ENCODE measurements around the gene LSG1.
"Not testable (repeated sequence)": the region's sequence is repeated elsewhere in the genome, so short reads cannot be mapped to it uniquely, and the experiment has no call there.

Gene LSG1

GRCh38 chr3:194632226-194632808 lies 39.7 kb downstream of the LSG1 start:
- Histone ChIP-seq H3K27ac (ENCODE audit: low read depth, low read length) (peak overlapping the region; percentile 81), H3K4me3 (ENCODE audit: low read depth, low read length) (peak overlapping the region; percentile 94), H2AFZ (ENCODE audit: low read length, unreplicated experiment) (peak overlapping the region; percentile 65), H3K79me2 (ENCODE audit: control insufficient read depth, insufficient read depth, low read length, unreplicated experiment) (peaks cover 42% of the 10 kb centered on the region), H3K36me3 (ENCODE audit: insufficient read depth, low read length) (peaks cover 30% of the 10 kb centered on the region), H3K4me1 (ENCODE audit: control insufficient read depth, insufficient read depth, low read length, unreplicated experiment) (peaks cover 21% of the 10 kb centered on the region), H3K27me3 (ENCODE audit: insufficient read depth, low read length) (no peaks in the 10 kb centered on the region)

GRCh38 chr3:194631696-194632095 lies 40.3 kb downstream of the LSG1 start:
- Histone ChIP-seq H3K4me3 (ENCODE audit: low read depth, low read length) (peak overlapping the region; percentile 94), H3K79me2 (ENCODE audit: control insufficient read depth, insufficient read depth, low read length, unreplicated experiment) (peaks cover 42% of the 10 kb centered on the region), H3K27ac (ENCODE audit: low read depth, low read length) (peak overlapping the region; percentile 81; the same call in 1 of the 2 replicates), H3K36me3 (ENCODE audit: insufficient read depth, low read length) (peaks cover 30% of the 10 kb centered on the region), H3K27me3 (ENCODE audit: insufficient read depth, low read length) (no peaks in the 10 kb centered on the region), H2AFZ (ENCODE audit: low read length, unreplicated experiment) (no peak overlapping the region), H3K4me1 (ENCODE audit: control insufficient read depth, insufficient read depth, low read length, unreplicated experiment) (peaks cover 17% of the 10 kb centered on the region)

- Histone ChIP-seq H3K36me3 (ENCODE audit: insufficient read depth, low read length) (peaks cover 35% of the 10 kb centered on the region), H3K79me2 (ENCODE audit: control insufficient read depth, insufficient read depth, low read length, unreplicated experiment) (peaks cover 38% of the 10 kb centered on the region), H3K4me1 (ENCODE audit: control insufficient read depth, insufficient read depth, low read length, unreplicated experiment) (peaks cover 17% of the 10 kb centered on the region)
- H2AFZ ChIP-seq (ENCODE audit: low read length, unreplicated experiment); H3K27ac ChIP-seq (ENCODE audit: low read depth, low read length); H3K27me3 ChIP-seq (ENCODE audit: insufficient read depth, low read length); H3K4me3 ChIP-seq (ENCODE audit: low read depth, low read length): not testable (repeated sequence)
These were observed 41.3 kb downstream of the LSG1 start for GRCh38 chr3:194630681-194631080.

GRCh38 chr3:194624956-194625355 lies 47.0 kb downstream of the LSG1 start:
- Histone ChIP-seq H3K27ac (ENCODE audit: low read depth, low read length) (no peak overlapping the region), H3K27me3 (ENCODE audit: insufficient read depth, low read length) (no peaks in the 10 kb centered on the region), H3K4me1 (ENCODE audit: control insufficient read depth, insufficient read depth, low read length, unreplicated experiment) (no peaks in the 10 kb centered on the region), H3K36me3 (ENCODE audit: insufficient read depth, low read length) (peaks cover 27% of the 10 kb centered on the region), H3K4me3 (ENCODE audit: low read depth, low read length) (no peak overlapping the region), H3K79me2 (ENCODE audit: control insufficient read depth, insufficient read depth, low read length, unreplicated experiment) (peaks cover 14% of the 10 kb centered on the region), H2AFZ (ENCODE audit: low read length, unreplicated experiment) (no peak overlapping the region)

- Histone ChIP-seq H3K27me3 (ENCODE audit: insufficient read depth, low read length) (no peaks in the 10 kb centered on the region), H3K36me3 (ENCODE audit: insufficient read depth, low read length) (peaks cover 21% of the 10 kb centered on the region), H2AFZ (ENCODE audit: low read length, unreplicated experiment) (no peak overlapping the region), H3K4me3 (ENCODE audit: low read depth, low read length) (no peak overlapping the region), H3K79me2 (ENCODE audit: control insufficient read depth, insufficient read depth, low read length, unreplicated experiment) (peaks cover 7% of the 10 kb centered on the region), H3K4me1 (ENCODE audit: control insufficient read depth, insufficient read depth, low read length, unreplicated experiment) (no peaks in the 10 kb centered on the region), H3K27ac (ENCODE audit: low read depth, low read length) (no peak overlapping the region)
These were observed 48.3 kb downstream of the LSG1 start for GRCh38 chr3:194623449-194624290.

GRCh38 chr3:194622621-194623340 lies 49.2 kb downstream of the LSG1 start:
- Histone ChIP-seq H3K79me2 (ENCODE audit: control insufficient read depth, insufficient read depth, low read length, unreplicated experiment) (no peaks in the 10 kb centered on the region), H3K4me3 (ENCODE audit: low read depth, low read length) (no peak overlapping the region), H3K4me1 (ENCODE audit: control insufficient read depth, insufficient read depth, low read length, unreplicated experiment) (no peaks in the 10 kb centered on the region), H2AFZ (ENCODE audit: low read length, unreplicated experiment) (no peak overlapping the region), H3K27me3 (ENCODE audit: insufficient read depth, low read length) (no peaks in the 10 kb centered on the region), H3K36me3 (ENCODE audit: insufficient read depth, low read length) (peaks cover 16% of the 10 kb centered on the region), H3K27ac (ENCODE audit: low read depth, low read length) (no peak overlapping the region)

GRCh38 chr3:194621947-194622346 lies 50.0 kb downstream of the LSG1 start:
- H3K4me3 ChIP-seq (ENCODE audit: low read depth, low read length), result no peak overlapping the region

GRCh38 chr3:194620196-194620595 lies 51.8 kb downstream of the LSG1 start:
- H3K79me2 ChIP-seq (ENCODE audit: control insufficient read depth, insufficient read depth, low read length, unreplicated experiment), result no peaks in the 10 kb centered on the region
- H3K4me1 ChIP-seq (ENCODE audit: control insufficient read depth, insufficient read depth, low read length, unreplicated experiment), result no peaks in the 10 kb centered on the region
- H3K27me3 ChIP-seq (ENCODE audit: insufficient read depth, low read length), result no peaks in the 10 kb centered on the region
- H3K4me3 ChIP-seq (ENCODE audit: low read depth, low read length), result no peak overlapping the region
- no peak overlapping the region for H2AFZ ChIP-seq (ENCODE audit: low read length, unreplicated experiment)
- peaks cover 17% of the 10 kb centered on the region; the same call in 1 of the 2 replicates for H3K36me3 ChIP-seq (ENCODE audit: insufficient read depth, low read length)
- H3K27ac ChIP-seq (ENCODE audit: low read depth, low read length), result no peak overlapping the region

More at GRCh38 chr3:194621947-194622346, 50.0 kb downstream of the LSG1 start:
- Histone ChIP-seq H3K27ac (ENCODE audit: low read depth, low read length) (no peak overlapping the region), H3K27me3 (ENCODE audit: insufficient read depth, low read length) (no peaks in the 10 kb centered on the region), H3K79me2 (ENCODE audit: control insufficient read depth, insufficient read depth, low read length, unreplicated experiment) (no peaks in the 10 kb centered on the region), H3K36me3 (ENCODE audit: insufficient read depth, low read length) (peaks cover 23% of the 10 kb centered on the region), H2AFZ (ENCODE audit: low read length, unreplicated experiment) (no peak overlapping the region), H3K4me1 (ENCODE audit: control insufficient read depth, insufficient read depth, low read length, unreplicated experiment) (no peaks in the 10 kb centered on the region)

GRCh38 chr3:194619741-194620140 lies 52.2 kb downstream of the LSG1 start:
- Histone ChIP-seq H3K79me2 (ENCODE audit: control insufficient read depth, insufficient read depth, low read length, unreplicated experiment) (no peaks in the 10 kb centered on the region), H3K4me1 (ENCODE audit: control insufficient read depth, insufficient read depth, low read length, unreplicated experiment) (no peaks in the 10 kb centered on the region), H3K4me3 (ENCODE audit: low read depth, low read length) (no peak overlapping the region), H3K27me3 (ENCODE audit: insufficient read depth, low read length) (no peaks in the 10 kb centered on the region), H3K36me3 (ENCODE audit: insufficient read depth, low read length) (peaks cover 14% of the 10 kb centered on the region; the same call in 1 of the 2 replicates), H3K27ac (ENCODE audit: low read depth, low read length) (no peak overlapping the region), H2AFZ (ENCODE audit: low read length, unreplicated experiment) (no peak overlapping the region)

- Histone ChIP-seq H3K4me1 (ENCODE audit: control insufficient read depth, insufficient read depth, low read length, unreplicated experiment) (no peaks in the 10 kb centered on the region), H2AFZ (ENCODE audit: low read length, unreplicated experiment) (no peak overlapping the region), H3K36me3 (ENCODE audit: insufficient read depth, low read length) (peaks cover 12% of the 10 kb centered on the region; the same call in 1 of the 2 replicates), H3K27ac (ENCODE audit: low read depth, low read length) (no peak overlapping the region), H3K4me3 (ENCODE audit: low read depth, low read length) (no peak overlapping the region), H3K79me2 (ENCODE audit: control insufficient read depth, insufficient read depth, low read length, unreplicated experiment) (no peaks in the 10 kb centered on the region), H3K27me3 (ENCODE audit: insufficient read depth, low read length) (no peaks in the 10 kb centered on the region)
These were observed 53.0 kb downstream of the LSG1 start for GRCh38 chr3:194618858-194619608.
